GM12873 (cell line): ENCODE results near the gene ZNF18.

ENCODE experiments used
- TF ChIP-seq, protein P1 (sequence below): IDR thresholded peaks from 2 replicates; pipeline ENCODE4 v1.5.1; 2012; ENCODE audit warnings: low read depth, mild to moderate bottlenecking, moderate library complexity, low read length, control low read depth; ENCODE audit not compliant: insufficient read depth; ENCODE audit errors: missing control alignments

ZNF18 gene

GRCh38 chr17:12007466-12007865 is 10.2 kb upstream of the ZNF18 start:
- TF ChIP-seq, protein P1, sequence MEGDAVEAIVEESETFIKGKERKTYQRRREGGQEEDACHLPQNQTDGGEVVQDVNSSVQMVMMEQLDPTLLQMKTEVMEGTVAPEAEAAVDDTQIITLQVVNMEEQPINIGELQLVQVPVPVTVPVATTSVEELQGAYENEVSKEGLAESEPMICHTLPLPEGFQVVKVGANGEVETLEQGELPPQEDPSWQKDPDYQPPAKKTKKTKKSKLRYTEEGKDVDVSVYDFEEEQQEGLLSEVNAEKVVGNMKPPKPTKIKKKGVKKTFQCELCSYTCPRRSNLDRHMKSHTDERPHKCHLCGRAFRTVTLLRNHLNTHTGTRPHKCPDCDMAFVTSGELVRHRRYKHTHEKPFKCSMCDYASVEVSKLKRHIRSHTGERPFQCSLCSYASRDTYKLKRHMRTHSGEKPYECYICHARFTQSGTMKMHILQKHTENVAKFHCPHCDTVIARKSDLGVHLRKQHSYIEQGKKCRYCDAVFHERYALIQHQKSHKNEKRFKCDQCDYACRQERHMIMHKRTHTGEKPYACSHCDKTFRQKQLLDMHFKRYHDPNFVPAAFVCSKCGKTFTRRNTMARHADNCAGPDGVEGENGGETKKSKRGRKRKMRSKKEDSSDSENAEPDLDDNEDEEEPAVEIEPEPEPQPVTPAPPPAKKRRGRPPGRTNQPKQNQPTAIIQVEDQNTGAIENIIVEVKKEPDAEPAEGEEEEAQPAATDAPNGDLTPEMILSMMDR = no peak

GRCh38 chr17:11999696-12000095 is 2.4 kb upstream of the ZNF18 start:
- TF ChIP-seq, protein P1 = no peak

- TF ChIP-seq, protein P1 = no peak
Observed at GRCh38 chr17:11997972-11998233, 628 bp upstream of the ZNF18 start.

DNA sequence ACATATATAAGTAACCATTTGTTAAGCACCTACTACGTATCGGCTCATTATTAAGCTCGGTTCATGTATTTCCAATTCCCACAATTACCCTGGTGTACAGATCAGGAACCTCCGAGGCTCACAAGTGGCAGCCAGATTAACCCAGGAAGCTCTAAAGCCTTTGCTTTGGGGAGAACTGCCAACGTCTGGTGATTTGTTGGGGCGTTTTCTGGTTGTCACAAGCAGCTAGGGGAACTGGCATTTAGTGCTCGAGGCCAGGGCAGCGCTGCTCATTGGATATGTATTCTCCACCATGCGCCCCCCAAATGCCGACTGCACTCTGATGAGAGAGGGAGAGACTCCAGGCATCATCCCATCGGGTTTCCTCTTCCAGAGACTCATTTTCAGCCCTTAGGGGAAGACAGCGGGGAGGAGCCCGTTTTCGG is 541 bp downstream of the ZNF18 start:
- TF ChIP-seq, protein P1 = no peak

GRCh38 chr17:11991461-11991860 is 5.8 kb downstream of the ZNF18 start:
- TF ChIP-seq, protein P1 = no peak

DNA sequence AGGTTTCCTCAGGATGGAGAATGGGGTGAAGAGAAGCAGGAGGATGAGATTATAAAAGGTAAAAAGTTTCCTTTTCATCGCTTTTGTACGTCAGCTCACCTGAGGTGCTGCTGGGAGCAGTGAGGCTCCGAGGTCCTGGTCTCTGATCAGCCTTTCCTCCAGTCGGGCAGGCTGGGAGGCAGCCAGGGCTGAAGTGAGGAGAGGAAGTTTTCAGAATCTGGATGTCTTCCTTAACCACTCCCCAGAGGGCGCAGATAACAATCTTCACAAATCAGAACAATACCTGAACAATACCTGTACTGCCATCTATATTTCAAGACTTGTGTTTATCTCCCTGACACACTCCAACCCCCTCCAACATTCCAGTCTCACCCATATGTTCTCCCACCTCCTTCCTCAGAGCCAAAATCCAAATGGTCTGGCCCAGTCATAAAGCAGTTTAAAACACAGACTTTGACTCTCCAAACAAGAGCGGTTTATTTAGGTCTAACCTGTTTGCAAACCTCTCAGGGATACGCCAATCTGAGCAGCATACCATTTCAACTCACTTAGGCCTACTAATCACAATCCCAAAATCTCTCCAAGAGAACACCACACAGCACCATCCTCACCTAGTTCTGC is 6.8 kb downstream of the ZNF18 start:
- TF ChIP-seq, protein P1 = no peak

GRCh38 chr17:11986942-11987329 is 10.3 kb downstream of the ZNF18 start:
- TF ChIP-seq, protein P1 = peak; percentile 36
